Activated naive CD4-positive, alpha-beta T cell treated with anti-CD3 and anti-CD28 coated beads, Interleukin-2, amount 10 ng/mL, durations not matched to agents 7 days and 5 days (primary cell): ENCODE measurements around the gene ENTREP3.

Source experiments
- CTCF ChIA-PET: fragments of 350-600 bp; sonication (Branson Sonifier 250); formaldehyde crosslinking; loops from one replicate; lab custom pipeline; 2021; ENCODE audit warnings: antibody characterized with exemption; lab: Charles Lee
- DNase-seq: peaks from one replicate; pipeline ENCODE4 v3.0.0-alpha.2; 2020
- H3K27ac Mint-ChIP-seq: one replicate; pipeline ENCODE4 v1.8.0; 2021; ENCODE audit warnings: mild to moderate bottlenecking, moderate library complexity, mixed read lengths
- H3K27me3 Mint-ChIP-seq: one replicate; pipeline ENCODE4 v1.8.0; 2021; ENCODE audit warnings: mild to moderate bottlenecking, mixed read lengths
- H3K36me3 Mint-ChIP-seq: one replicate; pipeline ENCODE4 v1.8.0; 2021; ENCODE audit warnings: mixed read lengths
- H3K4me1 Mint-ChIP-seq: one replicate; pipeline ENCODE4 v1.8.0; 2021; ENCODE audit warnings: mixed read lengths
- H3K4me3 Mint-ChIP-seq: one replicate; pipeline ENCODE4 v1.8.0; 2021; ENCODE audit warnings: mild to moderate bottlenecking, moderate library complexity, mixed read lengths
- H3K9me3 Mint-ChIP-seq: one replicate; pipeline ENCODE4 v1.8.0; 2021; ENCODE audit warnings: mixed read lengths

Gene ENTREP3

DNA sequence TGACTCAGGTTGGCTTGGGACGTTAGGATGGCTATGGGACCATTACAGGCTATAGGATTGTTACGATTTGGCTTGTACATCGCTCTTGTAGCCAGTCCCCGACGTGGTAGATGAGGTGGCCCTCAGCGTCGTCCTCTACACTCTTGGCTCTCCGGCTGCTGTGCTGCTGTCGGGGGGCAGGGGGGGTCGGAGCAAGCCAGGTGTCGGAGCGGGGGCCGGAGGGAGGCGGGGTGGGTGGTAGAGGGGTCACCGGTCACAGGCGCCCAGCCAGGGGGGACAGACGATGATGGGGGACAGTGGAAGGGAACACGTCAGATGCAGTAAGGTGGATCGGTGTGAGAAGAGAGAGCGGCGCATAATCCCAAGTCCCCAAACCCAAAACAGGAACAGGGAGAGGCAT is 13.3 kb upstream of the ENTREP3 start:
- Mint-ChIP-seq H3K27me3 (no peaks in the 10 kb centered on the region), H3K36me3 (peaks cover 79% of the 10 kb centered on the region), H3K27ac (no peak overlapping the region), H3K4me3 (no peak overlapping the region), H3K4me1 (peaks cover 40% of the 10 kb centered on the region), H3K9me3 (no peaks in the 10 kb centered on the region)
- CTCF ChIA-PET: interaction anchor here (1.9 kb wide), 1 partner anchor 18 kb away, joined by 4 read pairs; no protein-coding TSS in a partner anchor
- no peak for DNase-seq

DNA sequence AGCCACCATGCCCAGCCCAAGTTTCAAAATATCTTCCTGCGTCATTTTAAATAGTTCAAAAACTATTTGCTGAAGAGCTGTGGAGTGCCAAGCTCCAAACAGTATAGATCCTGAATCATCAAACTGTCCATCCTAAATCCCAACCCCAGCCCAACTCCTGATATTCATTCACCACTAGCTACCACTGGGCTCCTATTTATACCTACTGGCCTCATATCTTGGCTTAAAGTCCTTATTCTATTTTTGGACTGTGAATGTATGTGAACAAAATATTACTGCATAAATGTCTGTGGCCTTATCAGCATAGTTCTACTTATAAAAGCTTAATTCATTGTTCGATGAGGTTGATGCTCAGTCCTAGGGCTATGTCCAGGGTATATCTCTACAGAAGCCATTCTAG is 12.1 kb upstream of the ENTREP3 start:
- Mint-ChIP-seq H3K9me3 (no peaks in the 10 kb centered on the region), H3K36me3 (peaks cover 82% of the 10 kb centered on the region), H3K4me1 (peaks cover 43% of the 10 kb centered on the region), H3K27ac (no peak overlapping the region), H3K4me3 (no peak overlapping the region), H3K27me3 (no peaks in the 10 kb centered on the region)
- CTCF ChIA-PET: interaction anchor here (0.8 to 3.0 kb wide), 3 partner anchors 11 to 56 kb away, joined by 3 to 27 read pairs (median 5); no protein-coding TSS in a partner anchor
- no peak for DNase-seq

DNA sequence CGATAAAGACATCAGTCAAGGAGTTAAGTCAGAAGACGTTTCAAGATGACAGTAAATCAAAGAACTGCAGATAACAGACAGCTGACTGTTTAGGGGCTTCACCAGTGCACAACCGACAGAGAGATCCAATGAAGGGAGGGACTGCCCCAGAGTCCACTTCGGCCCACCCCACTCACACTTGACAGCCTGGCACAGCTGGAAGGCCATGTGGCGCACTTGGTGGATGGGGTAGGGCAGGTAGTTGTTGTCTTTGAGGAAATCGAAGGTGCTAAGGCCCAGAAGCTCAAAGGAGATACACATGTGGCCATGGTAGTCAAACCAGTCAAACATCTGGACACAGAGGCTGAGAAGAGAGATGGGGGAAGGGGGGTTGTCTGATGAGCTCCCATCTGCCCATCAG is 11.3 kb upstream of the ENTREP3 start:
- DNase-seq: no peak
- Mint-ChIP-seq H3K36me3 (peaks cover 83% of the 10 kb centered on the region), H3K4me1 (peaks cover 42% of the 10 kb centered on the region), H3K27ac (no peak overlapping the region), H3K4me3 (no peak overlapping the region), H3K9me3 (no peaks in the 10 kb centered on the region), H3K27me3 (no peaks in the 10 kb centered on the region)
- CTCF ChIA-PET: interaction anchor here (0.8 to 3.0 kb wide), 3 partner anchors 12 to 57 kb away, joined by 3 to 27 read pairs (median 5); no protein-coding TSS in a partner anchor

- H3K4me3 Mint-ChIP-seq: peak overlapping the region; percentile 96
- H3K27ac Mint-ChIP-seq: peak overlapping the region; percentile 93
- no peaks in the 10 kb centered on the region for H3K27me3 Mint-ChIP-seq
- peaks cover 77% of the 10 kb centered on the region for H3K36me3 Mint-ChIP-seq
- no peak for DNase-seq
- CTCF ChIA-PET: interaction anchor here (0.8 to 1.3 kb wide), 3 partner anchors 9 to 12 kb away, joined by 3 to 6 read pairs (median 5); no protein-coding TSS in a partner anchor
- peaks cover 48% of the 10 kb centered on the region for H3K4me1 Mint-ChIP-seq
- no peaks in the 10 kb centered on the region for H3K9me3 Mint-ChIP-seq
Measured at GRCh38 chr1:155263067-155263466, 7.8 kb upstream of the ENTREP3 start.

GRCh38 chr1:155261852-155262673 is 6.8 kb upstream of the ENTREP3 start, which contains the start of gene SCAMP3:
SCAMP3 (minus strand) TSS chr1:155262360; CDS start chr1:155262151, 209 bp downstream.
- peaks cover 49% of the 10 kb centered on the region for H3K4me1 Mint-ChIP-seq
- CTCF ChIA-PET: interaction anchor here (0.6 to 5.2 kb wide), 6 partner anchors 12 to 79 kb away, joined by 3 to 57 read pairs (median 4); partner anchors contain the start of gene THBS3
- no peaks in the 10 kb centered on the region for H3K27me3 Mint-ChIP-seq
- H3K4me3 Mint-ChIP-seq: peak within 1 kb of the TSS; percentile 96
- H3K36me3 Mint-ChIP-seq: peaks cover 74% of the 10 kb centered on the region
- peak within 1 kb of the TSS; percentile 93 for H3K27ac Mint-ChIP-seq
- DNase-seq: peak; percentile 93
- H3K9me3 Mint-ChIP-seq: no peaks in the 10 kb centered on the region

DNA sequence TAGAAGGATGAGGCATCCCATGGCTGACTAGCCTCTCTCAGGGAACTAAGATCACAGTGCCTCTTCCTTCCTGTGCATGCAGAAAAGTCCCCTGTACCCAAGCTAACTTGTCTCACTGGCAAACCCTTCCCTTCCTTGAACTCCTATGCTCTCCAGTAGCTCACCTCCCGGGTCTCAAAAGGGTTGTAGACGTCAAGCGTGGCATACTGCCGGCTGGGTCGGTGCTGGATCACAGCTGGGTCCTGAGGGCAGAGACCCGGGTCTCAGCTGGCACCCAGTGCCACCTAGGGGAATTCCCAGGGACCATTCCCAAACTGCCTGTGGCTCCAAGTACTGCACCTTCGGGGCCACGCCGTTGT is 6.2 kb upstream of the ENTREP3 start:
- peak; percentile 39 for DNase-seq
- CTCF ChIA-PET: interaction anchor here (0.6 to 5.2 kb wide), 7 partner anchors 11 to 80 kb away, joined by 3 to 57 read pairs (median 4); partner anchors contain the start of gene THBS3
- H3K4me3 Mint-ChIP-seq: peak overlapping the region; percentile 96
- no peaks in the 10 kb centered on the region for H3K27me3 Mint-ChIP-seq
- peak overlapping the region; percentile 93 for H3K27ac Mint-ChIP-seq
- H3K4me1 Mint-ChIP-seq: peaks cover 54% of the 10 kb centered on the region
- H3K36me3 Mint-ChIP-seq: peaks cover 73% of the 10 kb centered on the region
- H3K9me3 Mint-ChIP-seq: no peaks in the 10 kb centered on the region

DNA sequence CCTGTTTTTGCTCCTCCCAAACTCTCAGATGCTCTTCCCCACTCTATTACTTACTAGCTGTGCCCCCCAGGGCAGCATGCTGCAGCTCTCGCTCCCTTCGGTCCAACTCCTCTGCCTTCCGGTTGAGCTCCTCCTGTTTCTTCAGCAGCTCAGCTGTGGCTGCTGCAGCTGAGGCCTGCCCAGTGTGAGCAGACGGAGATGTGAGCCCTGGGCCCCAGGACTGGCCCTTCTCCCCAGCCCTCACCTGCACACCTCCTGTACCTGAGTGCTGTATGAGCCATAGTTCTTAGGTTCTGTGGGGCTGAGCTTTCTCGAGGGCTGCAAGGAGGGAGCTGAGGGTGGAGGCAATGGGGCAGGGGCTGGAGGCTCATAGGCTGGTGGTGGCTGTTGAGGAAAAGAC is 5.0 kb upstream of the ENTREP3 start:
- Mint-ChIP-seq H3K36me3 (peaks cover 66% of the 10 kb centered on the region), H3K27ac (peak overlapping the region; percentile 72), H3K4me1 (peaks cover 60% of the 10 kb centered on the region), H3K9me3 (no peaks in the 10 kb centered on the region), H3K27me3 (no peaks in the 10 kb centered on the region), H3K4me3 (peak overlapping the region; percentile 96)
- CTCF ChIA-PET: interaction anchor here (0.6 to 5.2 kb wide), 4 partner anchors 10 to 63 kb away, joined by 3 to 57 read pairs (median 5); no protein-coding TSS in a partner anchor
- no peak for DNase-seq

DNA sequence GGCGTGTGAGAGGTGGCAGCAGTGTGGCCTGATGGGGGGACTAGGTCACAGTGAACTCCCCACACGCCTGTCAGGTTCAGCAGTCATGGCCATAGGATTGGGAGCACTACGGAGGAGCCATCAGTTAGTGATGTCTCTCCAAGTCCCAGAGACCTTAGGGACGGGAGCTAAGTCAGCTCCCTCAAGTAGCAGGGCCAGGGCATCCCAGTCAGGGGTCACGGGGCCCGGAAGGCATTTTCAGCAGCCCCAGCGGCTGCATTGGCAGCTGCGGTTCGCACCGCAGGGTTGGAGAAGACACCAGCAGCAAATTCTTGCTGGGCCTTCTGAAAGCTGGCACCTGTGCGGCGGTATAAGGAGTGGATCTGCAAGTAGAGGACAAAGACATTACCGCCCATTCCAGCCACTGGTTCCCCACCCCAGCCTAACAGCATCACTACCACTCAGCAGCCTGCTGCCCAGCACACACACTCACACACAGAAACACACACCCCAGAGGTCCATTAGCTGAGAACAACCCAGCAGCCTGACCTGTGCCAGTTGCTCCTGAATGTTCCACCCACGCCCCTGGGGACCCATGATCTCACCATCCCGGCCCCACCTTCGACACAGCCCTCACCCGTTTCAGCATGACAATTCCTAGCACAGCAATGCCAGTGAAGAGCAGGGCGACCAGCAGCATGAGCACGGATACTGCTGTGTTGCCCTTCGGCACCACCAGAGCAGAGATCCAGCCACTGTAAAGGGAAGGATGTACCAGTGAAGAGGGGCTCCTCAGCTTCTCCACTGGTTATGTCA is 972 bp upstream of the ENTREP3 start:
- Mint-ChIP-seq H3K27ac (no peak overlapping the region), H3K4me1 (peaks cover 50% of the 10 kb centered on the region), H3K4me3 (peak overlapping the region; percentile 79), H3K36me3 (peaks cover 31% of the 10 kb centered on the region), H3K27me3 (no peaks in the 10 kb centered on the region), H3K9me3 (no peaks in the 10 kb centered on the region)
- DNase-seq: no peak
- CTCF ChIA-PET: interaction anchor here (1.1 to 1.6 kb wide), 3 partner anchors 16 to 67 kb away, joined by 3 to 6 read pairs (median 4); partner anchors contain the start of gene CLK2

- Mint-ChIP-seq H3K4me3 (peak overlapping the region; percentile 79), H3K36me3 (peaks cover 19% of the 10 kb centered on the region), H3K27me3 (no peaks in the 10 kb centered on the region), H3K9me3 (no peaks in the 10 kb centered on the region), H3K4me1 (peaks cover 49% of the 10 kb centered on the region), H3K27ac (no peak overlapping the region)
- no peak for DNase-seq
- CTCF ChIA-PET: no interaction called here
Measured at GRCh38 chr1:155254714-155255242, 505 bp downstream of the ENTREP3 start.

GRCh38 chr1:155254228-155254713 is 1.0 kb downstream of the ENTREP3 start:
- CTCF ChIA-PET: no interaction called here
- Mint-ChIP-seq H3K4me3 (peak overlapping the region; percentile 79), H3K36me3 (peaks cover 19% of the 10 kb centered on the region), H3K27ac (peak overlapping the region; percentile 68), H3K4me1 (peaks cover 45% of the 10 kb centered on the region), H3K9me3 (no peaks in the 10 kb centered on the region), H3K27me3 (no peaks in the 10 kb centered on the region)
- DNase-seq: no peak

DNA sequence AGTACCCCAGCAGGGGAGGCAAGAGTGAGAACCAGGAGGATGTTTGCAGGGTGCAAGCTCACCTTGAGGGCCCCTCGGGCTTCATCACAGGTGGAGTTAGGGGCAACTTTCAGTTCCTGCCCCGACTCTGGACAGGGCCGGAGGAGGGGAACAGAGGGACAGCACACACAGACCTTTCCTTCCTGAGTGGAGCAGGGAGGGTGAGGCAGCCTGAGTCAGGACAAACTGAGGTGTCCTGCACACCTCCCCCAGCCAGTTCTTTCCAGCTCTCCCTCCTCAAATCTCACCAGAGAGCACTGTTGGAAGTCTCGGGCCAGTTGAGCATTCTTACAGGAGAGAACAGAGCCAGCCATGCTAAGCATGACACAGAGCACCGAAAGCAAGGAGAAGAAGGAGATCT is 1.5 kb downstream of the ENTREP3 start:
- CTCF ChIA-PET: no interaction called here
- Mint-ChIP-seq H3K27me3 (no peaks in the 10 kb centered on the region), H3K36me3 (peaks cover 19% of the 10 kb centered on the region), H3K27ac (no peak overlapping the region), H3K9me3 (no peaks in the 10 kb centered on the region), H3K4me3 (peak overlapping the region; percentile 79), H3K4me1 (peaks cover 45% of the 10 kb centered on the region)
- DNase-seq: no peak

- H3K4me1 Mint-ChIP-seq: peaks cover 45% of the 10 kb centered on the region
- CTCF ChIA-PET: interaction anchor here (3.5 to 5.8 kb wide), 2 partner anchors 27 to 71 kb away, joined by 26 to 138 read pairs; partner anchors contain the start of gene RUSC1
- no peaks in the 10 kb centered on the region for H3K27me3 Mint-ChIP-seq
- peaks cover 14% of the 10 kb centered on the region for H3K36me3 Mint-ChIP-seq
- no peak for DNase-seq
- H3K27ac Mint-ChIP-seq: no peak overlapping the region
- H3K9me3 Mint-ChIP-seq: no peaks in the 10 kb centered on the region
- peak overlapping the region; percentile 79 for H3K4me3 Mint-ChIP-seq
Measured at GRCh38 chr1:155253208-155253607, 2.1 kb downstream of the ENTREP3 start.

GRCh38 chr1:155251566-155251965 is 3.7 kb downstream of the ENTREP3 start:
- peaks cover 4% of the 10 kb centered on the region for H3K36me3 Mint-ChIP-seq
- H3K27me3 Mint-ChIP-seq: no peaks in the 10 kb centered on the region
- DNase-seq: no peak
- H3K4me1 Mint-ChIP-seq: peaks cover 41% of the 10 kb centered on the region
- CTCF ChIA-PET: interaction anchor here (0.5 to 6.2 kb wide), 38 partner anchors 9 to 728 kb away, joined by 3 to 138 read pairs (median 4); partner anchors contain the start of genes CLK2, FDPS, KRTCAP2 and RUSC1
- H3K4me3 Mint-ChIP-seq: no peak overlapping the region
- no peaks in the 10 kb centered on the region for H3K9me3 Mint-ChIP-seq
- no peak overlapping the region for H3K27ac Mint-ChIP-seq
